IPS DF 19.7 (cell line): ENCODE results near the gene MMP28.
"Not testable (repeated sequence)": the region's sequence is repeated elsewhere in the genome, so short reads cannot be mapped to it uniquely, and the experiment has no call there.

Source experiments
- DNase-seq: peaks from one replicate; pipeline ENCODE4 v3.0.0-alpha.2; 2013; ENCODE audit warnings: low read depth, low spot score

MMP28 gene

GRCh38 chr17:35766489-35766877 is 29.0 kb downstream of the MMP28 start:
- no peak for DNase-seq

- no peak for DNase-seq
Observed at GRCh38 chr17:35765756-35766488, 29.5 kb downstream of the MMP28 start.

GRCh38 chr17:35765086-35765710 is 30.2 kb downstream of the MMP28 start:
- no peak for DNase-seq

- DNase-seq: peak; percentile 83
Observed at GRCh38 chr17:35764123-35764991, 31.1 kb downstream of the MMP28 start.

GRCh38 chr17:35763767-35764122 is 31.7 kb downstream of the MMP28 start:
- DNase-seq: no peak

GRCh38 chr17:35761601-35762000 is 33.8 kb downstream of the MMP28 start:
- DNase-seq: no peak

GRCh38 chr17:35760587-35760986 is 34.9 kb downstream of the MMP28 start, which contains the start of gene C17orf50:
TSS of gene C17orf50 (plus strand) at chr17:35760887. CDS start at chr17:35760942, 55 bp downstream.
- no peak for DNase-seq

- no peak for DNase-seq
Observed at GRCh38 chr17:35757243-35757642, 38.2 kb downstream of the MMP28 start.

- no peak for DNase-seq
Observed at GRCh38 chr17:35752945-35753764, 42.3 kb downstream of the MMP28 start, which contains the start of gene GAS2L2. TSS of gene GAS2L2 (minus strand) at chr17:35753239. CDS start at chr17:35752850, 389 bp downstream.

- no peak for DNase-seq
Observed at GRCh38 chr17:35752471-35752870, 43.0 kb downstream of the MMP28 start.

GRCh38 chr17:35751541-35751940 is 43.9 kb downstream of the MMP28 start:
- not testable (repeated sequence) for DNase-seq

GRCh38 chr17:35750526-35751395 is 44.7 kb downstream of the MMP28 start:
- DNase-seq: no peak

GRCh38 chr17:35749560-35750412 is 45.7 kb downstream of the MMP28 start:
- DNase-seq: no peak

GRCh38 chr17:35748979-35749378 is 46.5 kb downstream of the MMP28 start:
- no peak for DNase-seq

GRCh38 chr17:35748341-35748841 is 47.0 kb downstream of the MMP28 start:
- no peak for DNase-seq

GRCh38 chr17:35747540-35748017 is 47.9 kb downstream of the MMP28 start:
- no peak for DNase-seq

- no peak for DNase-seq
Observed at GRCh38 chr17:35745749-35746320, 49.6 kb downstream of the MMP28 start.

- no peak for DNase-seq
Observed at GRCh38 chr17:35745246-35745645, 50.2 kb downstream of the MMP28 start.

- DNase-seq: no peak
Observed at GRCh38 chr17:35744830-35745229, 50.6 kb downstream of the MMP28 start.
